Hepatocyte (in vitro differentiated cells): ENCODE data around the gene TCEAL4.

Source experiments
- EZH2 ChIP-seq: fragments of 200-600 bp; sonication (generic); IDR thresholded peaks from 2 replicates; pipeline ENCODE4 v1.6.1; 2016; ENCODE audit warnings: antibody characterized with exemption, mild to moderate bottlenecking, borderline replicate concordance
- EZH2phosphoT487 ChIP-seq: fragments of 200-600 bp; sonication (generic); IDR thresholded peaks from one replicate; pipeline ENCODE4 v1.6.1; 2018; ENCODE audit warnings: antibody characterized with exemption, mild to moderate bottlenecking, low read depth, moderate library complexity; ENCODE audit not compliant: unreplicated experiment, severe bottlenecking
- TF ChIP-seq, protein P1 (sequence below): fragments of 200-600 bp; sonication (generic); IDR thresholded peaks from 2 replicates; pipeline ENCODE4 v1.5.1; 2016; ENCODE audit warnings: antibody characterized with exemption, mild to moderate bottlenecking; ENCODE audit not compliant: poor library complexity

DNA sequence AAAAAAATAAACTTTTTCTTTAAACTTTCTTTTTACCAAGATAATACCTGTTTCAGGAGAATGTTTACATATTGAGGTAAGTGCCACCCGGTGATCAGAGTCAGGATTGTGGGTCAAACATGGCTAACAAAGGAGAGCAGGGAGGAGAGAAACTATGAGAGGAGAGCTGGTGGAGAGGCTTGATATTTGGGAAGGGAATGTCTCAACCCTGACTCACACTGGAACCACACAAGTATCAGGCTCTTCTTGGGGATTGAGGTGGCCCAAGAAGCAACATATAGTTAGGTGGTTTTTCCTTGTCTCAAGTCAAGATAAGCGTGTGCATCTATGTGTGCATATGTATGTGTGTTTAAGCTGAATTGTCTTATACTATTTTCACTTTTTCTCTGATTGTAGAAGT lies 50.1 kb downstream of the TCEAL4 start:
- TF ChIP-seq, protein P1, sequence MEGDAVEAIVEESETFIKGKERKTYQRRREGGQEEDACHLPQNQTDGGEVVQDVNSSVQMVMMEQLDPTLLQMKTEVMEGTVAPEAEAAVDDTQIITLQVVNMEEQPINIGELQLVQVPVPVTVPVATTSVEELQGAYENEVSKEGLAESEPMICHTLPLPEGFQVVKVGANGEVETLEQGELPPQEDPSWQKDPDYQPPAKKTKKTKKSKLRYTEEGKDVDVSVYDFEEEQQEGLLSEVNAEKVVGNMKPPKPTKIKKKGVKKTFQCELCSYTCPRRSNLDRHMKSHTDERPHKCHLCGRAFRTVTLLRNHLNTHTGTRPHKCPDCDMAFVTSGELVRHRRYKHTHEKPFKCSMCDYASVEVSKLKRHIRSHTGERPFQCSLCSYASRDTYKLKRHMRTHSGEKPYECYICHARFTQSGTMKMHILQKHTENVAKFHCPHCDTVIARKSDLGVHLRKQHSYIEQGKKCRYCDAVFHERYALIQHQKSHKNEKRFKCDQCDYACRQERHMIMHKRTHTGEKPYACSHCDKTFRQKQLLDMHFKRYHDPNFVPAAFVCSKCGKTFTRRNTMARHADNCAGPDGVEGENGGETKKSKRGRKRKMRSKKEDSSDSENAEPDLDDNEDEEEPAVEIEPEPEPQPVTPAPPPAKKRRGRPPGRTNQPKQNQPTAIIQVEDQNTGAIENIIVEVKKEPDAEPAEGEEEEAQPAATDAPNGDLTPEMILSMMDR, result no peak
- TF ChIP-seq EZH2 (no peak), EZH2phosphoT487 (no peak)
